Measurements from ENCODE around the gene MYBBP1A.

MYBBP1A gene

DNA sequence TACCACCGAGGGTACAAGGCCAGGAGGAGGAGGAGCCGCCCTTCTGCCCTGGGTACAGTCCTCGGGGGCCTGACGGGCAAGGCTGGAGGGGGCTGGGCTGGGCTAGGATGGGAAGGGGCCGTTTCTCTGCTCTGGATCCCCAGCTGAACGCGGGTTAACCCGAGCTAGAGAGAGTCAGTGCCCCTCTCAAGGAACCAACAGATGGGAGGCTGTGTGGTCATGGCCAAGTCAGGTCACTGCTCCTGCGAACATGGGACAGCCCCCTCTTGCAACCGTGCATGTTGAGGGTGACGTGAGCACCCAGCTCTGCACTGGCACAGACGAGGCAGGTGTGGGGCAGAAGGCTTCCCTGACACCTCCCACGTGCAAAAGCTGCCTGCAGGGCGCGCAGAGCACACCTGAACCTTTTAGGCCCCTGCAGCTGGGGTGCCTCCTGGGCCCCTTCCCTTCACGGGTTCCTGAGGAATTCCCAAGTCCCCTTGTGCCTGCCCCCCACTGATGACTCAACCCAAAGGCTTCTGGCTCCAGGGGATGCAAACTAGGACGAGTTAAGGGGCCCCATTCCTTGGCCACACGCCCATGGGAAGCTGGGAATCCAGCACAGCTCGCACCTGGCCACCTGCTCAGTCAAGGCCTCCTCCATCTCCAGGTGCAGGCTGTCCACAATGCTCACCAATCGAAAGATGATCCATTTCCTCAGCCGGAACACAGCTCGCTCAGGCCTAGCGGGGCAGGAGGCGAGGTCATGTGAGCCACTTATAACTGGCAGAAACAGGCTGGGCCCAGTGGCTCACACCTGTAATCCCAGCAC lies 6.3 kb downstream of the MYBBP1A start:
- no peak for DNase-seq

DNA sequence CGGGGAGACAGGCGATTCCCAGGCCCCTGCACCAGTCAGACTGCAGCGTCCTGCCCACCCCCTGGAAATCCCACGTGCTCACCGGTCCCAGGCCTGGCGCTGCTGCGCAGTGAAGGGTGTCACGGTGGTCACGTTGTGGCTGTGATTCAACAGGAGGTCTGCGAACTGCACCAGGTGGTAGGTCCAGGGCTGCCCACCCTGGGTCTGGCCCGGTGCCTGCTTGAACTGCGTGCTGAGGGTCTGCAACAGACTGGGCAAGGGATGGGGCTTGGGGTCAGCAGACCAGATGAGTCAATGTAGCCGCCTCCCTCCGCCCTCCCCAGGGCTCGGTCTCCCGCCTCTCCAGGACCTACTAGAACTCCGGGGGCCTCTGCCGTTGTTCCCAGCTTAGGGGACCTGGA lies 7.1 kb downstream of the MYBBP1A start:
- DNase-seq: no peak

DNA sequence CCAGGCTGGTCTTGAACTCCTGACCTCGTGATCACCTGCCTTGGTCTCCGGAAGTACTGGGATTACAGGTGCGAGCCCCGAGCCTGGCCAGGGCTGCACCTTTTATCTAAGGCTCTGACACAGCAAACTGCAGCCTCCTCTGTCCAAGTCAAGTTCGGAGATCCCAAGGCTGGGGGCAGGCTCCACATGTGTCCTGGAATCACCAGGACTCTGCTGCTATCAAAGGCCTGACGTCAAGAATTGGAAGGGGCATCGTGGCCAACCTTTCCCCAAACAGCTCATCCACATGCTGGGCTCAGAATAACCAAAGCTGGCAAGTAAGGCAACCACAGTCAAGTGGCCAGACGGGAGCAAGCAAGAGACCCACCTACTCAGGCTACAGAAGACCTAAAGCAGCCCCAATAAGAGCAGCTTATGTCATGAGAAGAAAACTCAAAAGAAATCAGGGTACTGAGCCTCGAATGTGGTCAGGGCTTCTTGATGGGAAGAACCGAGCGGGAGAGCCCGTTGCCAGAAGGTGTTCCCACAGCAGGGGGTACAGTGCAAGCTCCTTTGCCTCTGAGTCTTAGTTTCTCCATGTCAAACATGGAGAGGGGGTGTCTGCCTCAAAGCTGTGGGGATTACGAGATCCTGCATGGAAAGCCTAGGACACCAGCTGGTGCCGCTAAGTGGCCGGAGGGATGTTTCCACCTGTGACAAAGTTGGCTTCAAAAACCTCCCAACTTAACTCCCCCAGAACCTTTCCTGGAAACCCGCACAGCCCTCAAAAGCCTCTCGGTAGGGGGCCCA lies 7.9 kb downstream of the MYBBP1A start:
- DNase-seq: no peak

DNA sequence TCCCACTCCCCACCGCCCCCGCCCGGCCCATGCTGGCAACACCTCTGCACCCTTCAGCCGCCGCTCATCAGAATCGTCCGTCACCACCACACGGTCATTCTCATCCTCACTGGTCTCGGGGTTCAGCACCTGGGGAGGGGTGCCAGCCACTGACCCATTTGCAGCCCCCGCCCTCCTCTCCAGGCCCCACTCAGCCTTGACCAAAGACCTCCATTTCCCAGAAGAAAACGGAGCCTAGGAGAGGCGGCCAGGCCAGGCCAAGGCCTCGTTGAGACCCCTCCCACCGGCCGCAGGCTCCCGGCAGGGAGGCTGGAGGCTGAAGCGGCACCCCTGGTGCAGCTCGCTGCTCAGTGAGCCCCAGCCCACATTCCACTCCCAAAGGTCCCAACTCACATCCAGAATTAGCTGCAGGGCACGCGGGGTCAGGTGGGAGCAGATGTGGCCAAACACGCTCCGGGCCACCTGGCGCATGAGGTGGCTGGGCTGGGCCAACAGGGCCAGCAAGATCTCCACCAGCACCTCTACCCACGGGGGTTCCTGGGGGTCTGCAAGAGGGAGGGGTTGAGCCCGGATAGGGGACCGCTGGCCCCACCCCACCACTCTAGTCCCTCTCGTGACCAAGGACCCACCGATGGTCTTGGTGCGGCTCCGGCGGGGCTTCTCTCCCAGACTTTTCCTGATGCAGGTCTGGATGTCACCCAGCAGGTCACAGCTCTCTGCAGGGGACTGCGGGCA lies 9.8 kb downstream of the MYBBP1A start:
- DNase-seq: no peak

DNA sequence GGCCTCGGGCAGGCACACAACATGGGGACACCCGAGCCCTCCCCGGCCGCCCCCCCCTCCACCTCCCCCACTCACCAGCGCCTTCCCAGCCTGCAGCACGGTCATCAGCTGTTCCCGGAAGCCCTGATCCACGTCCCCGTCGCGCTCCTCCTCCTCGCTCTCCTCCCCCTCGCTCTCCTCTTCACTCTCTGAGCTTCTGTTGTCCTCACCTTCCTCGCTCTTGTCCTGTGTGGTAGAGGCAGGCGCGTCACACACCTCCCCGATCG lies 10.3 kb downstream of the MYBBP1A start:
- no peak for DNase-seq

DNA sequence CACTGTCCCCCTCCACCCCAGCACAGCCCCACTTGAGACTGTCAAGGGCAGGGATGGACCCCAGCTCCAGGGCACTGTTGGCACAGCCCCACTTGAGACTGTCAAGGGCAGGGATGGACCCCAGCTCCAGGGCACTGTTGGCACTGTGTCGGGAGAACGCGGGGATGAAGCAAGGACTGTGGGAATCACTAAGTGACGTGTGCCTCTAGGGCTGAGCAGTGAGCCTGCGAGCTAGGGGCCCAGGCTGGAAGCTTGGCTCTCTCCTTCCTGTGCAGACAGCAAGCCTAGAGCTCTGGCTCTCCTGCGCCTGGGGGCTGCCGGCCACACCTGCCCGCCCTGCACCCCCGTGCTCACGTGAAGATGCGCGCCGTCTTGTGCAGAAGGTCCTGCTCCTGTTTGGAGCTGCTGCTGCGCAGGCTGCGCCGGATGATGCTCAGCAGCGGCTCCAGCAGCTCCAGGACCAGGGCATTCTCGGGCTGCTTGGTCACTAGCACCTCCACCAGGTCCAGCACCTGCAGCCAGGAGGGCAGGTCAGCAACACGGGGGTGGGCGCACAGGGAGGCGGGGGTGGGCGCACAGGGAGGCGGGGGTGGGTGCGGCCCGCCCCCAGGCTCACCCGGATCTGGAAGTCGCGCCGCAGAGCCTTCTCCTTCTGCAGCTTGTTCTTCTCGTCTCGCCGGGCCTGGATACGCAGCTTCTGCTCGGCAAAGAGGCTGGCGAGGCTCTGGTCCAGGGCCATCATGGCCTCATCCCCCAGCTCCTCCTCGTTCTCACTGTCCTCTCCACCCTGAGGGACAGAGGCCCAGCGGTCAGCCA lies 10.8 kb downstream of the MYBBP1A start:
- DNase-seq: no peak

DNA sequence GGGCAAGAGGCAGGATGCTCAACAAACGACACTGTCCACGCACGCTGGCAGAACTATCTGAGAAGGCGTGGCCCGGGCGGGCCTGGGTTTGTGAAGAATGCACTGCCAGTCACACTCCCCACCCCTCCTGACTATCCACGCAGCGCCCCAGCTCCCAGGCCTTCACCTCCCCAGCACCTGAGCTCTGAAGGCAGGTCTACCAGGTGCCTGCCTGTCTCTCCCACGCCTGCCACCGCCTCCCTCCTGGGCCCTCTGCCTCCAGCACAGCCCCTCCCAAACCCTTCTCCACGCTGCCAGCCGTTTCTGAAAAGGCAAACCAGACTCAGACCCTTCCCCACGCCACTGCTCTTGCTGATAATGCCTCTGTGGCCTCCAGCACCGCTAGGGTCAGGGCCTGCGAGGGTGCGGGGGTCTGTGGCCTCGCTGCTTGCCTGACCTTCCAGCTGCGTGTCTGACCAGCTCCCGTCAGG lies 11.6 kb downstream of the MYBBP1A start:
- no peak for DNase-seq

DNA sequence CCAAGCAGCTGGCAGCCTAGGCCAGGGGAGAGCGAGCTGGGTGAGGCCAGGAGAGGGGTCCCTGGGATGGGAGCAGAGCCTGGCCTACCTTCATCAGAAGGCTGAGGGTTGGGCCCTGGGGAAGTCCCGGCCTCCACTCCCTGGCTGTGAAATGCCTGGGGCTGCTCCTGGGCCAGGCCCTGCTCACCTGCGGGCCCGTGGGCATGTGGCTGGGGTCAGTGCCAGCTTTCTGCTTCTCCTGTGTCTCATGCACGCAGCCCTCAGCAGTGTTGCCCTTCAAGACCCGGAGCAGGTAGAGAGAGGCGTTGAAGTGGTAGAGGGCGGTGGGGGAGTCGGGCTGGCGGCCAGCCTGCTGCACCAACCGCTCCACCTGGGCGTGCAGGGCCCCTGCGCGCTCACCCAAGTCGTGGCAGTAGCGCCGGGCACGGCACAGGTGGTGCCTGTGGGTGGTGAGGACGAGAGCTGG lies 12.4 kb downstream of the MYBBP1A start:
- no peak for DNase-seq

DNA sequence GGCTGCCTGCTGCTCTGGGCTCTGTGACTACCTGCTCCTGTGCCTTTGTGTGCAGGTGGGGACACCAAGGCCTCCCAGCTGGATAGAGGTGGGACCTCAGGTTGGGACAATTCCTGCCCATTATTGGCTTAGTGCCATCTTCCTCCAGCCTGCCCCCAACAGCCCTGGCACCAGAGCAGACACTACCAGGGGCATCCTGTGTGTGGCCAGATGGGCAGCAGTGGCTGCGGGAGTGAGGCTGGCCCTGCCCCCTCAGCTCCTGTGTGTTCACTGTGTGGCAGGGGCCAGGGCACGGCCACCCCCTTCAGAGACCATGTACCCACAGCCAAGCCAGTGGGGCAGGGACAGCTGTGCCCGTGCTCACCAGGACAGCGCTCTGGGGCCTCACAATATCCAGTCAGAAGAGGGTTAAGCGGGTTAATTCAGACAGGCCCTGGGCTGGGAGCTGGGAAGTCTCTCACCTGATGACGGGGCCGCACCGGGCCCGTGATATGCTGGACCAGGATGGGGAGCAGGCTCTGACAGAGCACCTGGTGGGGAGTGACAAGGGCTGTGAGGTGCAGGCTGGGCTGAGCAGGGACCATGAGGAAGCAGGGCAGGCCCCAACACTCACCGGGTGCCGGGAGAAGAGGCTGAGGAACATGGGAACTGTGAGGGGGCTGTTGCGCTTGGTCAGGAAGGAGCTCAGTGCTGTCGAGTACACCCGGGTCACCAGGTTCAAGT lies 13.0 kb downstream of the MYBBP1A start:
- no peak for DNase-seq

DNA sequence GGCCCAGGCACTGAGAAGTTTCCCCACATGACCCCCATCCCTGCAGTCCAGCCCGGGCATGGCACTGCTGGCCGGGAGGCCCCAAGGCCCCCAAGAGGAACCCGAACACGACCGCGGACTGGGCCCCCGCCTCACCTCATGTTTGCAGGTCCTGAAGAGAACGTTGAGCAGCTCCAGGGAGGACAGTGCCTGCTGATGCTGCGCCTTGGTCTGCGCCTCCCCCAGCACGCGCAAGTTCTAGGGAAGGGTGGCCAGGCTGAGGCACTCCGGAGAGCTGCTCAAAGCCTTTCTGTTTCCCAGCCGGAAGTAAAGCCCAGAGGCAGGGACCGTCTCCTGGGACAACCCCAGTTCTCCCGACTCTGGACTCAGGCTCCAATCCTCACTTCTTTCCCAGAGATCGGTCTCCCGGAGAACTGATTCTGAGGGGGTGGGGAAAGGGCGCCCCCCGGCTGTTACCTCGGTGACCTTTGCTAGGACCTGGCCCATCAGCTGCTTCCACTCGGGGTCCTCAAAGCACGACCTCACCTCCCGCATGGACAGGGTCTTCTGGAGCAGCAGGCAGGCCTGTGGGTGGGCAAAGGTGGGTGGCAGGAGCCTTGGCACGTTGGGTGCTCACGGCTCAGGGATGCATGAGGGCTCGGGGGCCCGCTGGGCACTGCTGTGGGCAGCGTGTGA lies 13.7 kb downstream of the MYBBP1A start:
- no peak for DNase-seq

DNA sequence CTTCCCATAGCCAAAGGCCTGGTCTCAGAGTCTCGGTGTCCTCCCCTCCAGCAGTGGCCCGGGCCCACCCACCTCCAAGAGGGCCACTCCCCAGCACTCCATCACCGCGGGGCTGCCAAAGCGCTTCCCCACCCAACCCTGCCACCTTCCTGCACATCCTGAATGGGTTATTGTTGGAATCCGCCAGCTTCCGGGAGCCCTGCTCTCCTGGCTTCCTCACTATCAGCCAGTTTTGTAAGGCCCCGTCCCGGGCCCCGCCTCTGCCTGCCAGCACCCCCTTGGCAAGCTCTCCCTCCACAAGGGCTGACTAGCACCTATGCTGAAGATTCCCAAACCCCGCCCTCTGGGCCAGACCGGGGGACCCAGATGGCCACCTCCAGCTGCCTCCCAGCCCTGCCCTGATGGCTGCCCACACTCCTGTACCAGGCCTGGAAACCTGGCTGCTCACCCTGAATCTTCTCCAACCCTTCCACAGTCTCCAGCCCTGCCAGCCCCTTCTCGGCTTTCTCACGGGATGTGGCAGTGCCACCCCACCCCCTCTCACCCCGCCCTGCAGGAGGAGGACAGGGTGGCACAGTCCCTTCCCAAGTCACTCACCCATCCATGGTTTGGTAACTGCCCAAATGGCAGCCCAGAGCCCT lies 14.4 kb downstream of the MYBBP1A start:
- DNase-seq: no peak

DNA sequence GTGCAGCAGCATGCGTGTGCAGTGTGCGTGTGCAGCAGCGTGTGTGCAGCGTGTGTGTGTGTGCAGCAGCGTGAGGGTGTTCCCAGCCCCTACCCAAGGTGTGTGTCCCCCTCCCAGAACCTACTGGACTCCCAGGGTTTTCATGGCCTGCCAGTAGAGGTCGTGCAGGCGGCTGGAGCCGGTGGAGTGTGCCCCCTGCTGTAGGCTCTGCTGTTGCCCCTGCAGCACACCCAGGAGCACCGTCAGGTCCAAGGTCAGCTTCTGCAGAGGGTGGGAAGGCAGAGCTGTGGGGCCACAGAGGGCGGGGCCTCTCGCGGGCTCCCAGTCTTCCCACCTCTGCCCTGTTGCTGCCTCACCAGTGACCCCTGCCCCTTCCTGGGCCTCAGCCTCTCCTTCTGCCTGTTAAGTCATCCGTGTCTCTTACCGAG lies 14.9 kb downstream of the MYBBP1A start:
- DNase-seq: no peak

DNA sequence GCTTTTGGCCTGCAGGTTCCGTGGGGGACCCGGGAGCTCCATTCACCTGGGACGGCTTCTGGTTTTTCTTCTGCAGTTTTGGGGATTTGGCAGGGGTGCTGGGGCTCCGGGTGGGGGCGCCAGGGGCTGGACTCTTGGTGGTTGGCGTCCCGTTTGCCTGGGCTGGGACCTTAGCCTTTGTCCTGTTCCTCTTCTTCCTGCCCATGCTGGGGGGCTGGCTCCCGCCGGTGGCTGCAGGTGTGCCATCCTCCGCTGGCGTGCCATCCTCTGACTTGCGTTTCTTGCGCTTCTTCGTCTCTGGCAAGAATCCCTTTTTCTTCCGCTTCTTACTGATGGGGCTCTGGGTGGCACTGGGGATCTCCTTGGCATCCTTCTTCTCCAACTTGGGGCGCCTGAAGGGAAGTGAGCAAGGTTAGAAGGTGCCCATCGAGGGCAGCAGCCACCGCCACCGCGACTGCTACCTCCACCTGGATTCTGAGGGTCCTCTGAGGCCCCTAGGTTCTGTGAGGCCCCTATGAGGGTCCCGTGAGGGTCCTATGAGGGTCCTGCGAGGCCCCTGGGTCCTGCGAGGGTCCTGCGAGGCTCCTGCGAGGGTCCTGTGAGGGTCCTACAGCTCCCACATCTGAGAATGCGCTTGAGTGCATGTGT lies 15.5 kb downstream of the MYBBP1A start:
- no peak for DNase-seq

DNA sequence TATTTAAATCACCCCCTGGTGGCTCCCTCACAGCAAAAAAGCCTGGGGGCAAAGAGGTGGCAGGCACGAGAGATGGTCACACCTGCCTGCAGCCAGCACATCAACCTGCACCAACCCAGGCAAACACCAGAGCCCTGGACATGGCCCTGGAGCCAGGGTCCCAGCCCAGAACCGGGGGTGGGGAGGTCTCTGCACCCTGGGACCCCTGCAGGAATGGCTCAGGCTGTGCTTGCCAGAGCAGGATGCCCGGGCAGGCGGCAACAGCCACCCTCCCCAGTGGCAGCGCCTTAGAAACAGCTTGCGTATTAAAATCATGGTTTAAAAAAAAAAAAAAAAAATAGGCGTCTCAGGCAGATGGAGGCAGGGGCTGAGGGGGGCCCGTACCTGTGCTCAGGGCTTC lies 16.2 kb downstream of the MYBBP1A start:
- DNase-seq: no peak

DNA sequence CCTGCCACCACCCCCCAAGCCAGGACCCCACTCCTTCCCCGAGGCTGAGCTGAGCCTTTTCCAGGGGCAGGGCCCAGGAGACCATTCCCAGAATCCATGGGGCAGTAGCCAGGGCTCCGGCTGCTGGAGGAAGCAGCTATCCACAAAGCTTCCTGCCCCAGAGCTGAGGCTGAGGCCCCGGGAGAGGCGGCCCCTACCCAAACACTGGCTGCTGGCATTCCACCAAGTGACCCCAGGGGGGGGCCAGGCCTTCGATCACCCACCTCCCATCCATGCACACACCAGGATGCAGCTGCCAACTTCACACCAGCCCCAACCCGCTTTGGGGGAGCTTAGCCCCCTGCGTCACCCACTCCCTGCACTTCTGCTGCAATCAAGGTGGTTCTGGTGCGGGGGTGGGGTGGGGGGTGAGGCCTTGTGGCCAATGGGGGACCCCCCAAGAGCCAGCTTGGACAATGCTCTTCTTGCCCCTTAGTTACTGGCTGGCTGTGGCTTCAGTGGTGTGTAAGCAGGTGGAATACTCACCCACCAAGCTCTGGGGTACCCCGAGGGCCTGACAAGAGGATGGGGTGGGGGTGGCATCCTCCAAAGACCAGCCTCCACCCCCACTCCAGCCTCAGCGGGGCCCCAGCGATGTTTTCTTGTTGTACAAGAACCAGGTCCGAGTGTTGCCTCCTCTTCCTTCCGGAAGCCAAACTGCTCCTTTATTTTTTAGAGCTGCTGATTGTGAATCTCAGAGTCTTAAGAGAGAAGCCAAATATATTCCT lies 16.8 kb downstream of the MYBBP1A start:
- DNase-seq: no peak

DNA sequence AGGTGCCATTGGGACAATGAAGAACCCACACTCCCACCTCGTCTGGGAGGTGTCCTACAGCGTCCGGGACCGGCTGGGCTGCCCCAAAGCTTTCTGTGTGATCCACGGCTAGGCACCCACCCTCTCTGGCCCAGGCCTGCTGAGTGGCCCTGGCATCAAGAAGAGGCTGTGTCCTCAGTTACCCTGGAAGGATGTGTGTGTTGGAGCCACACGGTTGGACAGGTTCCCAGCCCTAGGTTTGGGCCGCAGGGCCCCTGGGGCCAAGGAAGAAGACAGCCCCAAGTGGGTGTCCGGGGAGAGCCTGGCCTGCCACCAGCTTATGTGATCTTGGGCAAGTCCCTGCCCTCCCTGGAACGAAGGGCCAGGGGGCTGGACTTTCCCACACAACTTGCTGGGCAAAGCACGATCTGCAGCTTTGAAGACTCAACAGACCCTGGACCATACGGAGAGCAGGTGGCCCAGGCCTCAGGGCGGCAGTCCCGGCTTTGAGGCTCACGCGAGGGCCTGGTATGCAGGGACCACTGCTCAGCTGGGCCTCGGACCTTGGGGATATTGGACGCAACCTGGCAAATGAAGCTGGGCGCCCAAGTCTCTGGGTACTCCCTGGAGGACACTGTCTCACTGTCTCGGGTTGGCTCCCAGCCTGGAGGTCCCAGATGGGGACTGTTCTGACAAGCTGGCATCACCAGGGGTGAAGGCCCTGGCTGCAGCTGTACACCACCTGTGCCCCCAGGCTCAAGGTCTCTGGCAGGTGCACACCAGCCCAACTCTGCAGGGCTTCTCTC lies 17.5 kb downstream of the MYBBP1A start:
- DNase-seq: no peak

DNA sequence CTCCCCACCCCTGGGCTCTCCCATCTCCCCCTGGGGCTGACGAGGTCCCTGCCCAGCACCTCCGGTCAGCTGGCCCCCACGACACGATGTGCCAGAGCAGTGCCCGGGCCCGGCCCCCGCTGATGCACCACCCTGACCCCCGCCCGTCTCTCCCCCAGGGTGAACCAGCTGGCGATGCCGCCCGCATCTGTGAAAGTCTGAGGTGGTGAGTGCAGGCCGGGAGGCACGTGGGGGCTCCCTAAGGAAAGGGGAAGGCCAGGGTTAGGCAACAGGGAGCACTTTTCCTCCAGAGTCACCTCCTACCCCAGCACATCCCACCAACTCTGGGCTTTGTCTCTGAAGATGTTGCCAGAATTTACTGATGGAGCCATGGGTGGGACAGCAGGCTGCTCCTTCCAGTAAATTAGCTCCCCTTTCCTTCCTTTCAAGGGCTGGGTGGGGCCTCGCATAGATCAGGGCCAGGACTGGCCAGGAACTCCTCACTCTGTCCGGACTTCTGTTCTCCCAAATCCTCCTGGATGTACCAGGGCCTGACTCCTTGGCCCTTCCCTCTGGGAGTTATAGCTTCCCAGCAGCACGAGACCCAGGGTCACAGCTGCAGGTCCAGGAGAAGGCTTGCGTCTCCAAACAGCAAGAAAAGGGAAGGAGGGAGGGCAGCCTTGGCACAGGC lies 18.3 kb downstream of the MYBBP1A start:
- no peak for DNase-seq

DNA sequence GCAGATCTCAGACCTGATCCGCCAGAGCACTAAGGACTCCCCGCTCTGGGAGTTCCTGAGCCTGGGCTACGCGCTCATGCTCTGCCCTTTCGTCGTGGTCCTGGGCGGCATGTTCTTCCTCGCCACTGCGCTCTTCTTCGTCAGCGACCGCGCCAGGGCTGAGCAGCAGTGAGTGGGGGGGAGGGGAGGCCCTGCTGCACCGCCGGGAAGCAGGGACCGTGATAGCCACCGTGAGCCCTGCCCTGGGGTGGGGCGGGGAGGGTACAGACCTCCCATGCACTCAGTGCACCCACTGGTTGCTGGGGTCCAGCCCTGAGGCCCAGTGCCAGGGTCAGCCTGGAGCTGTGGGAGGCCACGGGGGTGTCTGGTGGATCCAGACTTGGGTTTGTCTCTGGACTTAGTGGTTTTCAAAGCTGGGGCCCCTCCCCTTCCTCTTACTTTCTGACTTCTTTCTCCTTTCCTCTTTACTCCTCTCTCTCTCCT lies 18.9 kb downstream of the MYBBP1A start:
- DNase-seq: no peak
